NCI-H524 treated with DMSO at 0.1 percent for 48 hours (cell line): ENCODE results near the gene PSEN2.
"Not testable (repeated sequence)": the region's sequence is repeated elsewhere in the genome, so short reads cannot be mapped to it uniquely, and the experiment has no call there.

ENCODE experiments used
- DNase-seq: peaks from one replicate; lab custom pipeline; 2025; lab: John Stamatoyannopoulos, UW

Gene PSEN2

DNA sequence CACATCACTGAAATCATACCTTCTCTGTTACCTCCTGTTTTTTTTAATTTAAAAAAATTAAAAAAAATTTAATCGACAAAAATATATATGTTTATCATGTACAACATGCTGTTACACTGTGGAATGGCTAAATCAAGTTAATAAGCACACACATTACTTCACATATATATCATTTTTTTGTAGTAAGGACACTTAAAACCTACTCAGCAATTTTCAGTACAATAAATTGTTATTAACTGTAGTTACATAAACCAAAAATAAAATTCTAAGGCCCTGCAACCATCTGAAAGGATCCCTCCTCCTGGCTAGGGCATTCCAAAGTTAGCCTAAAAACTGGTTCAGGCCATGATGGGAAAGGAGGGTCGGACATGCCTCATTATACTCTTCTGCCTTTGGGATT, 46.1 kb downstream of the PSEN2 start:
- no peak for DNase-seq

DNA sequence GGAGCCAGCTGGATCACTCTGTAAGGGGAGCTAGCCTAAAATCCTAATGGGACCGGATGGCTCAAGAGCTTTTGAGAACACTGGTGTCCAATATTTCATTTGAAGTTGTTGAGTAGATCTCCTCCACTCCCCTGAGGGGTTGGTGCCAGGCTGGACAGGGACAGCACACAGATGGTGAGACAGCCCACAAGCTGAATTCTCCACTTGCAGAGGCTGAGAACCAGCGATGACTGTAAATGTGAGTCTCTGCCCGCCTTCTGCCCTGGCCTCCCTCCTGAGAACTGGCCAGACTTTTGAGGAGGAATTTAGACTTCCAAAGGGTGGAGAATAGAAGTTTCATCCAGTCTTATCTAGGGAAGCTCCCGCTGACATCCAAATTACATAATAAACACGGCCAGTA, 49.2 kb downstream of the PSEN2 start:
- DNase-seq = no peak

DNA sequence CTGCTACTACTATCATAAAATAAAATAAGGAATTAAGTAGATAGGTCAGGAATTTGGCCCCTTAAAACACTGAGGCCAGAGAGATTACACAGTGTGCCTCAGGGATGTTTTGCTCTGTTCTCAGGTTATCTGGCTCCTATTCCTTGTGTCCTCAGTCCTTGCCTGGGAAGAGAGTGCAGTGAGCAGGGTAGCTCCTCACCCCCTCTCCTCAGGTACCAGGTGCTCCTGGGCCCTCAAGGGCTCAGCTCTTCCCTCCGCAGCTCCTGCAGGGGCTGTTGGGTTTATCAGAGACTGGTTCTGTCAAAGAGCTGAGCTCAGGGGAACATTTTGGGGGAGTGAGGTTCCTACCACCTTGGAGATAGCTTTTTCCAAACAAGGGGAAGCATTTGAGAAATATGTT, 49.6 kb downstream of the PSEN2 start:
- no peak for DNase-seq

DNA sequence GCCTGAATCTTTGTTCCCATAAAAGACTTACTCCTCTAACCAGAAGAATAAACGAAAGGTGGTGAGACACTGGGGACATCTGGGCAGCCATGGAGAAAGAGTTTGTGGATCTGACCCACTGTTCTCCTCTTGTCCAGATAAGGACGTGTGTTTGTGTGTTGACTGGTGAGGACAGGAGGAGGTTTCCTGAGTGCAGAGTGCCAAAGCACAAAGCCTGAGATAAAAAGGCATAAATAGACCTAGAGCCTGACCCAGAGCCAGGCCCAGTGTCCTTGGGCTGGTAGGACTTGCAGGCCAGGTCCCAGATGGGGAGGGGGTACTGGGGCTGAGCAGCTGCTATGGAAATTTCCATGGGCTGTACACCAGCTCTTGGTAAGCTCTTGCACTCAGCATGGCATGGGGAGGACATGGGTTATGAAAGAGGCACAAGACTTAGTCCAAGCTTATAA, 50.1 kb downstream of the PSEN2 start:
- DNase-seq = no peak

DNA sequence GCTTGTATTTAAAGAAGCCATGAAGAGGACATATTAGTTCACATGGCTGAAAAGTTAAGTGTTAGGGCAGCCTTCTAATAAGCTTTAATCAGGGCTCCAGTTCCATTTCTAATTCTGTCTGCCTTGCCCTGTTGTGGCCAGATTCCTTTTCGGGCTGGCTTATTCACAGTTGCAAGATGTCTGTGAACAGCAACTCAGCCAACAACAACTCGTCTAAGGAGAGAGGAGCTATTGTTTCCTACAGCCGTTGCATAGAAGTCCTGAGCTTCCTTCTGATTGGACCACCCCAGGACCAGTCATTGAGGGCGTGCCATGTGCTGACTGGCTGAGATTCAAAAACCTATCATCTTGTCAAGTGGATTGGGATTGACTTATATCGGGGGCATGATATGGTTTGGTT, 51.1 kb downstream of the PSEN2 start:
- no peak for DNase-seq

DNA sequence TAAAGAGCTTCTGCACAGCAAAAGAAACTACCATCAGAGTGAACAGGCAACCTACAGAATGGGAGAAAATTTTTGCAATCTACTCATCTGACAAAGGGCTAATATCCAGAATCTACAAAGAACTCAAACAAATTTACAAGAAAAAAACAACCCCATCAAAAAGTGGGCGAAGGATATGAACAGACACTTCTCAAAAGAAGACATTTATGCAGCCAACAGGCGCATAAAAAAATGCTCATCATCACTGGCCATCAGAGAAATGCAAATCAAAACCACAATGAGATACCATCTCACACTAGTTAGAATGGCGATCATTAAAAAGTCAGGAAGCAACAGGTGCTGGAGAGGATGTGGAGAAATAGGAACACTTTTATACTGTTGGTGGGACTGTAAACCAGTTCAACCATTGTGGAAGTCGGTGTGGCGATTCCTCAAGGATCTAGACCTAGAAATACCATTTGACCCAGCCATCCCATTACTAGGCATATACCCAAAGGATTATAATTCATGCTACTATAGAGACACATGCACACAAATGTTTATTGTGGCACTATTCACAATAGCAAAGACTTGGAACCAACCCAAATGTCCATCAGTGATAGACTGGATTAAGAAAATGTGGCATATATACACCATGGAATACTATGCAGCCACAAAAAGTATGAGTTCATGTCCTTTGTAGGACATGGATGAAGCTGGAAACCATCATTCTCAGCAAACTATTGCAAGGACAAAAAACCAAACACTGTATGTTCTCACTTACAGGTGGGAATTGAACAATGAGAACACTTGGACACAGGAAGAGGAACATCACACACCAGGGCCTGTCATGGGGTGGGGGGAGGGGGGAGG, 59.1 kb downstream of the PSEN2 start:
- DNase-seq = not testable (repeated sequence)

DNA sequence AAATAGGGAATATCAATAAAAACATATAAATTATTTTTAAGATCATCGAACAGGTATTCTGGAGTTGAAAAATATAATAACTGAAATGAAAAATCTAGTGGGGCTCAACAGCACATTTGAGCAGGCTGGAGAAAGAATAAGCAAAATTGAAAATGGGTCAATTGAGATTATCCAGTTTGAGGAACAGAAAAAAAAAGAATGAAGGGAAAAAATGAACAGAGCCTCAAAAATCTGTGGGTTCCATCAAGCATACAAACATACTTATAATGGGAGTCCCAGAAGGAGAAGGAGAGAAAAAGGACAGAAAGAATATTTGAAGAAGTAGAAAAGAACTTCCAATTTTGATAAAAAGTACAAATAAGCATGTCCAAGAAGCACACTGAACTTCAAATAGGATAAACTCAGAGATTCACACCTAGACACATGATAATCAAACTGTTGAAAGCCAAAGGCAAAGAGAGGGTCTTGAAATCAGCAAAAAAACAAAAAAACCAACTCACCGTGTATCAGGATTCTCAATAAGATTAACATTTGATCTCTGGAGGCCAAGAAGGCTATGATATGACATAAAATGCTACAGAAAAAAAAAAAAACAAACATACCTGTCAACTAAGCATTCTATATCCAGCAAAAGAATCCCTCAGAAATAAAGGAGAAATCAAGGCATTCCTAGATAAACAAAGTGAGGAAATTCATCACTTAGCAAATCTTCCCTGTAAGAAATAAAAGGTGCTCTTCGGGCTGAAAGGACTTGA, 64.2 kb downstream of the PSEN2 start:
- no peak for DNase-seq

DNA sequence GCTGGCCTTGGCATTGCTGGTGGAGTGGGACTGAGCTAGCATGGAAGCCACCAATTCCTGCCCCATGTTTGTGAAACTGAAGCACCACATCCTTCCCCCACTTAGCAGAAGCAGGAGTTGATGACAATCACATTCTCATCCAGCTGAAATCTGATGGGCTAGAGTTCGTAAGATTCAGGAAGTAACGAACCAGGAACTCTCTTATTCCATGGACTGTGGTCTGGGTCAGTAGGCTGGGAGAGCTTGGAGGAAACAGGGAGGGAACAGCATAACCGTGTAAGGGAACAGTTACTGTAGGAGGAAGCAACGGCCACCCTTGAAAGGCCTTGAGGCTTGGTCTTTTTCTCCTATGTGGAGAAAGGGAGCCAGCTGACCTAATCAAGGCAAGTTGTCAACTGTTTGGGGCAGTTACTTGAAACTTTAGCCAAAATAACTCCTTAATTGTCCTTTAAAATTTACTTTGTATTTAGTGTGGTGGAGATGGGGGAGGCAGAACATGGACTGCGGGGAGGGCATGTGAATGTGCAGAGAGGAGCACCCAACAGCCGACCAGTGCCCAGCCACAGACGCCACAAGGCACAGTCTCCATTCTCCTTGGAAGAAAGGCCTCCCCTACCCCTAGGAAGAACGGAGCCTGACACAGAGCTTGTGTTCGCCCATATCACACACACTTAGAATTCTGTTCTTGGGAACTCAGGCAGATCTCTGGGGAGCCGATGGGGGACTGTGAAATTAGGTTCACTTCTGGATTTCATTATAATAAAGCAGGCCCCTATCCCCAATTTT, 67.7 kb downstream of the PSEN2 start:
- no peak for DNase-seq

DNA sequence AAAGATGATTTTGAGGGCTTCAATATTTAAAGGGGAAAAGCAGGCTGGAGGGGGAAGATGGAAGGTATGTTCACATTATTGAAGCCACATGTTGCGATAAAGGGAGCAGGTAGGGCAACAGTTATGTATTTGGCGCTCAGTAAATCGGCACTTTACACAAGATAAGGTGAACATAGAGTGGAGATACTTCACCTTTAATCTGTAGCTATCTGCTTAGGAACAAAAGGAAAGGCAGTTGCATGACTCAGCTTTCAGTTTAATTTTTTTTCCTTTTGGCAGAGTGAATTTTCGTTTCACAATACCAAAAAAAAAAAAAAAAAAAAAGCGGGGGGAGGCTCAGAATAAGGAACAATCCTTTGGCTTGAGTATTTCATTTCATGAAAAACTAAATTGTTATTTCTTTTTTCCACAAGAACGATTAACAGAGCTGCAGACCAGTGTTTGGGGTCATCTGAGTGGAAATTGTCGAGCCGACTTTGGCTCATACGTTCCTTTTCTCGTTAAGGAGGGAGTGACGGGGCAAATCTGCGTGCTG, 68.6 kb downstream of the PSEN2 start:
- no peak for DNase-seq

DNA sequence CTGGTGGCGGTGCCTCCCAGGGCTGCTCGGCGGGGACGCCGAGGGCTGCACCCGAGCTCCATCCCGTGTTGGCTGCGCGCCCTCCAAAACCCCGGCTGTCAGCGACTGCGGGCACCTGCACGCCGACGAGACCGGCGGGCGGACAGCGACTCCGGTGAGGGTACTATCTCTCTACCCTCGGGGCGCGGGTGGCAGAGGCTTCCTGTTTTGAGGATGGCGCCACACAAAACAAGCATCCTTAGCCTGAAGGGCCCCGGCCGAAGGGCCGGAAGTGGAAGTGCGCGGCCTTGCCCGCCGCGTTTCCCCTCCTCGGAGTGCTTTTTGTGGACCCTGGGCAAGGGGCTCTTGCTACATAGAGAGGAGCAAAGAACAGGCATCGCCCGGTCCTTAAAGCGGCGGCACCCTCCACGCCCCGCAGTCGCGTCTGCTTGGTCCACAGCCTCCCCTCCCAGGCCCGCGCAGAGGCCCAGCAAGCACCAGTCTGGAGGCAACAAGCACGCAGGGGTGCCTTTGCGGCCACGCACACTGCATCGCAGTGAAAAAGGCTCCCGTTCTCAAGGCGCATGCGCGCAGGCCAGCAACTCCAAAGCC, 69.1 kb downstream of the PSEN2 start:
- peak; percentile 67 for DNase-seq

DNA sequence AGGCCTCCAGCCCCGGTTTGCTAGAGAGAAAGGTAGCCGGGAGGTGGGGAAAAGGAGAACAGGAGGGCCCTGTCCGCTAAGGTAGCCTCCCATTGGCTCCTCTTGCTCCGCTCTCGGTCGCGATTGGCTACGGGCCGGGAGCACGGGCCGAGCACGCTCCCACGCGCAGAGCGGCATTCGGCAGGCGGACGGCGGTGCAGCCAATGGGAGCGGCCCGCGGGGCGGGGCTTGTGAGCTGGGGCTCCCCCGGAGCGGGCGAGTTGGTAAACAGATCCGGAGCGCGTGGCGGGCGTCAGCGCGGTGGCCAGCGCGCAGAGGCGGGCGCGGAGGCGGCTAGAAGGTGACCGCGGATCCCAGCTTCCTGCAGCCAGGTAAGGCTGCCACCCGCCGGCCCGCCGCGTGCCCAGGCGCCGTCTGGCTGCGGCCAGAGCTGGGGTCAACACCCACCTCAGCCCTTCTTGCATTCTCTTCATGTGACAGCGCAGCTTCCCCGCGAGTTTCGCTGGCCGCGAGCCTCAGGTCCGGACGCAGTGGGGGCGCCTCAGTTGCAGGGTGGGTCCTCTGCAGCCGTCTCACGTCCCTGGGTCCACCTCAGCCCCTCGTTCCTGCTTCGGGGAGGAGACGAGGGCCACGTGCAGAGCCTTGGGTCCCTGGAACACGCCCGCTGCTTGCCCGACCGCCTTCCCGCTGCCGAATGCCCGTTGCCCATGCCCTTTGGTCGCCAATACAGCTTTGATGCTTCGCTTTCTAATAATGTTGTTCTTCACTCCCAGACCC, 69.8 kb downstream of the PSEN2 start, which contains the start of gene COQ8A:
TSS of gene COQ8A (plus strand) at position 266 of the 777 bp plus-strand sequence. CDS start 21,092 bp downstream, outside the sequence.
- DNase-seq = peak; percentile 95

DNA sequence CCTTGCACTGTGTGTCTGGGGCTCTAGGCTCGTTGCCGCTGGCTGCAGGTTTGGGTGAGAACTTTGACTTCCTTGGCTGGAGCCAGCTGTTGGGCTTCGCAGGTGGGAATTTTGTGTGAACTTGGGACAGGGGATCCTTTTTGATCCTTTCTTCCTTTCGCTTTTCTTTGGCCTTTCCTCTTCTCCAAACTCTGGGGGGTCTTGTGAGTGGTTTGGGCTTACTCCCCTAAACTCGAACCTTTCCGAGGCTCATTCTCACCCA, 70.3 kb downstream of the PSEN2 start:
- no peak for DNase-seq

DNA sequence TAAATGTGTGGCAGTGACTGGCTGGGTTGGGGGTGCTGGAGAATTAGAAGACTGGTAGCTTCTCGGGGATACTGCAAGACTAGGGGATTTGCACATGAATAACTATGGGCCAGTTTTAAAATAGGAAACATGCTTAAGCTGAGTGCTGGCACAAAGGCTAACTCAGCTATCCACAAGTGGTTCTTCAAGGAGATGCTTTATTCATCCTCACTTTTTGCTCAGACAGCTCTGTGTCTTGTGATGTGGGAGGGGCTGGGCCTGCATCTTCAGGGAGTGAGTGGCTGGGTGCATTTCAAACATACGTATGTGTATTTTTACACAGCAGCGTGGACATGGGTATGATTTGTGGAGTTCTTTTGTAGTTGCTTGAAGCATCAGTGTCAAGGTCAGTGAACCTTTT, 72.0 kb downstream of the PSEN2 start:
- DNase-seq = no peak

DNA sequence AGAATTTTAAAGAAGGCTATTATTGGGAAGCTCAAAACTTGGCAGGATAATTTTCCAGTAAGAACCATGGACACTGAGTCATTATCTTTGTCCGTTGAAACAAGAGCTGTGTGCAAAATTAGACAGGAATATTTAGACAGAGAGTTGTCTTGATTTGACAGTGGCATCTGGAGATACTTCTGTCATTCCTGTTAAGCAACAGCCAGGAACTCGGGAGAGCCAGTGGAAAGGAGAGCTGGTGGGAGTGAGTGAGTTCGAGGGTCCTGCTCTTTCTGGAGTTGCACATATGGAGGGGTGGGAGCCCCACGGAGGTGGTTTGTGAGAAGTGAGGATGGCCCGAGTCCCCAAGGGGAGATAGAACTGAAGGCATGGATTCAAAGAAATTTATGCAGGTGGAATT, 72.7 kb downstream of the PSEN2 start:
- no peak for DNase-seq

DNA sequence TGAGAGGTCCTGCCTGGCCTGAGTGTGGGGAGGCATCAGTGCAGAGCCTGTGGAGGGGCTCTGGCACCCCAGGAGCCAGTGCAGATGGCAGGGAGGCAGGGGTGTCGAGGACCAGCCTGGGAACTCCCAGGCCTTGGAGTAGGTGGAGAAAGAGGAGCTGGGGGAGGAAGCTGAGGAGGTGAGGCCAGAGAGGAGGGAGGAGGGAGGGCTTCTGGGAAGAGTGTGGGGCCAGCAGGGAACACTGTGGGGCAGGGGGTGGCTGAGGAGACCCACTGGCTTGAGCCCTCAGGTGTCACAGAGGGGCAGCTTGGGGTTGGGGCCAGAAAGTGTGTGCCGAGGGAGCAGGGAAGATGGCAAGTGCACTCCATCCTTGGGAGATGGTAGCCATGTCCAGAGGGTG, 73.5 kb downstream of the PSEN2 start:
- no peak for DNase-seq

DNA sequence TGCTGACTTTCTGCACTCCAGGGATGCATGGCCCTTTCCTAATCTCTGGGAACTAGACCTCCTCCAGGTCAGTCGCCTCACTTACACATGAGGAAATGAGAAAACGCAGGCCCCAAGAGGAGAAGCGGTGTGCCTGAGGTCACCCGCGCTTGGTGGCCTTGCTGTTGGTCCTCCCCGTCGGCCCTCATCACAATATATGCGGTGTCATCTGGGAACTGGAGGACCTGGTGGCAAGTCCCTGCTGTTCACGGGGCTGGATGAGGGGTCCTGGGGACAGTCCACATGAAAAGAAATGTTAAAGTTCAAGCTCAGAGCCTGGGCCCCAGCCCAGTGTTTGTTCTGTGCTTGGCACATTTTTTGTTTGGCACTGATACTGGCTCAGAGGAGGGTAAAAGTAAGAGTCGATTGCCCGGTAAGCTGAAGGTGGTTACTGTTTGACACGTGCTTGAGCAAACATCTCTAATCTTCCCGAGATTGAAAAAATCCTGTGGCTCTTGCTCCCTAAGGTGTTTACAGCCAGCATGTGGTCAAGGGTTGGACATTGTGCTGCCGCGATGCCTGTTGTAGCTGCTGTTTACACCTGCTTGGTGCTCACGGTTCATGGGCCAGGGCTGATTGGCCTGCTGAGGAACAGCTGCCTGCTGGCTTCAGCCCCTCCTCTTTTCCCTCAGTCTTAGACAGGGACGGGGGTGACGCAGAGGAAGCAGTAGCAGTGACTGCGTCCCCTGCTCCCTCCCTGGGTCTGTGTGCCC, 74.9 kb downstream of the PSEN2 start:
- DNase-seq = no peak
